ENCODE measurements around the gene STK32C.

Gene STK32C

DNA sequence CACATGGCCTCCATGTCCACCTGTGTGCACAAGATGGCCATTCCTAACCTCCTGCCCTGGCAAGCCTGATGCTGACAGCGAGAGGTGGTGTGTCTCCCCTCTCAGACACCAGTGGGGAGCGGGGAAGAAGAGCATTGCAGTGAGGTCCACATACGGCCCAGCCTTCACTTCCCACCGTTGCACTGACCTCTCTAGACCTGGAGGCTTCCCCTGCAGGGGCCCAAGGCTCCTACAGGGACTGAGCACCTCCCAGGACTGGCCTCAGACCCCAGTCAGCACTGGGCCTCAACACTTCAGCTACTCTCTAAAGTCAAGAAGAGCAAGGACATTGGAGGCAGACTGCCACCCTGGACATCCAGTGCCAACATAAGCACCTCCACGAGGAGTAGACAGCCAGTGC, 15.9 kb downstream of the STK32C start:
- H3K4me3 ChIP-seq (ENCODE audit: low read length), result no peak overlapping the region
- TF ChIP-seq, protein P1, sequence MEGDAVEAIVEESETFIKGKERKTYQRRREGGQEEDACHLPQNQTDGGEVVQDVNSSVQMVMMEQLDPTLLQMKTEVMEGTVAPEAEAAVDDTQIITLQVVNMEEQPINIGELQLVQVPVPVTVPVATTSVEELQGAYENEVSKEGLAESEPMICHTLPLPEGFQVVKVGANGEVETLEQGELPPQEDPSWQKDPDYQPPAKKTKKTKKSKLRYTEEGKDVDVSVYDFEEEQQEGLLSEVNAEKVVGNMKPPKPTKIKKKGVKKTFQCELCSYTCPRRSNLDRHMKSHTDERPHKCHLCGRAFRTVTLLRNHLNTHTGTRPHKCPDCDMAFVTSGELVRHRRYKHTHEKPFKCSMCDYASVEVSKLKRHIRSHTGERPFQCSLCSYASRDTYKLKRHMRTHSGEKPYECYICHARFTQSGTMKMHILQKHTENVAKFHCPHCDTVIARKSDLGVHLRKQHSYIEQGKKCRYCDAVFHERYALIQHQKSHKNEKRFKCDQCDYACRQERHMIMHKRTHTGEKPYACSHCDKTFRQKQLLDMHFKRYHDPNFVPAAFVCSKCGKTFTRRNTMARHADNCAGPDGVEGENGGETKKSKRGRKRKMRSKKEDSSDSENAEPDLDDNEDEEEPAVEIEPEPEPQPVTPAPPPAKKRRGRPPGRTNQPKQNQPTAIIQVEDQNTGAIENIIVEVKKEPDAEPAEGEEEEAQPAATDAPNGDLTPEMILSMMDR (IDR thresholded peaks at IDR 0.05; ENCODE audit: insufficient read depth, low read depth, low read length, missing control alignments), result no peak
- DNase-seq (ENCODE audit: low read depth), result no peak

DNA sequence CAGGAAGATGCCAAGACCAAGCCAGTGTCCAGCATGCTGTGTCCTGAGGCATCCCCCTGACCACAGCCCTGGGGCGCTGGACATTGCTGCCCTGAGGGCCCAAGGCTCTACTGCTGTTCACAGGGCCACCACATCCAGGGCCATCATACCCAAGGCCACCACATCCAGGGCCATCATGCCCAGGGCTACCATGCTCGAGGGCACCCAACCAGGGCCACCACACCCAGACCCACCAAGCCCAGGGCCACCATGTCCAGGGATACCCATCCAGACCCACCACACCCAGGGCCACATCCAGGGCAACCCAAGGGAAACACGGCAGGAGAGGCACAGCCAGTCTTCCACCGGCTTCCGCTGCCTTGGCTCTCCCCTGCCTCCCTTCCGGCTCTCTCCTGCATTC, 17.1 kb downstream of the STK32C start:
- no peak overlapping the region for H3K4me3 ChIP-seq (ENCODE audit: low read length)
- TF ChIP-seq, protein P1 (IDR thresholded peaks at IDR 0.05; ENCODE audit: insufficient read depth, low read depth, low read length, missing control alignments), result no peak
- no peak for DNase-seq (ENCODE audit: low read depth)

DNA sequence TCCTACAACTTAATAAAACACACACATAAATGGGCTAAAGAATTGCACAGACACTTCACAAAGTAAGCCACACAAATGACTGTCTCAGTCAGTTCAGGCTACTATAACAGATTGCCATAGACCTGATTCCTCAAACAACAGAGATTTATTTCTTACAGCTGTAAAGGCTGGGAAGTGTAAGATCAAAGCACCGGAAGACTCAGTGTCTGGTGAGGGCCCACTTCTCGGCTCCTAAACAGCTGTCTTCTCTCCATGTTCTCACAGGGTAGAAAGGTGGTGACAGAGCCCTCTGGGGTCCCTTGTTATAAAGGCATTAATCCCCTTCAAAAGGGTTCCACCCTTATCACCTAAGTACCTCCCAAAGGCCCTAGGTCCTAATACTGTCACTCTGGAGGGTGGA, 18.3 kb downstream of the STK32C start:
- no peak for DNase-seq (ENCODE audit: low read depth)
- H3K4me3 ChIP-seq (ENCODE audit: low read length), result no peak overlapping the region
- TF ChIP-seq, protein P1 (IDR thresholded peaks at IDR 0.05; ENCODE audit: insufficient read depth, low read depth, low read length, missing control alignments), result no peak

DNA sequence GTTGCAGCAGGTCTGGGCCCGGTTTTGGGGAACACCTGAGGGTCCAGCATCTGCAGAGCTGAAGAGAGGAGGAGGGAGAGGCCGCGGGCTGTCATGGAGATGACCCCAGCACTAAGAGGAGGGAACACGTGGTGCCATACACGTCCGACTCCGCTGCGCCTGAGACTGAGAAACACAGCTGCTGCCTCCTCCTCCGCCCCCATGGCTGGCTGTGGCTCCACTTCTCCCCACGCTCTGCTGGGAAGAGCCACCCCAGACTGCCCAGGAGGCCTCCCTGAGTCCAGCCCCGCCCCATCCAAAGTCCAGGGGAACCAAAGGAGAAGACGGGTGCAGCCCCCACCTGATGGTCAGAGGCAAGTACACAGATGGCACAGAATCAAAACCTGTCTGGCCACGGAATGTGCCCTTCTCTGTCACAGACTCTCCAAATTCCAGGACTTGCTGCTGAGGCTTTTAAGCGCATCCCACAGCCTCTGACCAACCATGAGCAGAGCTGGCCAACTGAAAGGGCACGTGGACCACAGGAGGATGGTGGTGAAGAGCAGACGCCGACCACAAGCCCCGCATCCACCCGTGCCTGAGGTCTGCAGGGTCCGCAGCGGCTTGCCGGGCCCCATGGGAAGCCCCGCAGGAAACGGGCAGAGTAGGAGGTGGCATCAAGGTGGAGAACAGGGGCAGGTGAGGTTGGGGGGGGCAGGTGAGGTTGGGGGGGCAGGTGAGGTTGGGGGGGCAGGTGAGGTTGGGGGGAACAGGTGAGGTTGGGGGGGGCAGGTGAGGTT, 24.0 kb downstream of the STK32C start:
- DNase-seq (ENCODE audit: low read depth), result no peak
- H3K4me3 ChIP-seq (ENCODE audit: low read length), result no peak overlapping the region
- TF ChIP-seq, protein P1 (IDR thresholded peaks at IDR 0.05; ENCODE audit: insufficient read depth, low read depth, low read length, missing control alignments), result no peak

DNA sequence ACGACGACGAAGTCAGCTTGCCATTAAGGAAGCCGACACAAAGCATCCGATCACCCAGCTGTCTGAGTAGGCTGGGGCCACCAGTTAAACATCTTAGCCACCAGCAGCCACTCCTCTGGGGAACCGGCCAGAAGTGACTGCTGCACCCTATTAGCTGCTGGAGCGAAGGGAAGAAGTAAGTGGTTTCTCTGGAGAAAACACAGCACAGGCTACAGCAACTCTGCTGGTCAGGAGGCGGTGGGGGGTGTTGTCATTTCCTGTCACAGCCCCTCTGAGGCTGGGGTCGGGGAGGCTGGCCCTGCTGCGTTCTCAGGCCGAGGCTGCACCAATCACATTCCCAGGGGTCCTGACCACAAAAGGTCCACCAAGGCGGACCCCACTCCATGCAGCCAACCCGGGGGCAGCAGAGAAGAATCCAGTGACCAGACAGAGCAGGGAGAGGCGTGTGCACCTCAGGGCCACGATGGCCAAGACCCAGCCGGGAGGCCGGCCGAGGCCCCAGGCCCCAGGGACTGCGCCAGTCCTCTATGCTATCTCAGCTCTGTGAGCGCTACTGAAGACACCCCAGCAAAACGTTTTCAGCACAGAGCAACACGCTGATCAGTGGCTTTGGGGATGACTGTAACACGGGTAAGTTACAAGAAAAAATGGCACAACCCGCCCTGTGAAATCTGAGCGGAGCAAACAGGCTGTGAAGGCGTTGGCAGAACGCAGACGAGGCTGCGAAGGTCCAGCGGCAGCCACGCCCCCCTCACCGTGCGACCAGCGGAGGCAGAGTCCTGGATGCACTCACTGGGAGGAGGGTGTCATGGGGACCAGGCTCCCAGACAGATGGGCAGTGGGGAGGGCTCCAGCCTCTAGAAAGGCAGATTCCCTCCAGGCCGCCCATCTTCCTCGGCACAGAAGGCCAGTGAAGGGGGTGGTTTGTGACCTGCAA, 24.8 kb downstream of the STK32C start:
- TF ChIP-seq, protein P1 (IDR thresholded peaks at IDR 0.05; ENCODE audit: insufficient read depth, low read depth, low read length, missing control alignments), result no peak
- DNase-seq (ENCODE audit: low read depth), result no peak
- no peak overlapping the region for H3K4me3 ChIP-seq (ENCODE audit: low read length)

DNA sequence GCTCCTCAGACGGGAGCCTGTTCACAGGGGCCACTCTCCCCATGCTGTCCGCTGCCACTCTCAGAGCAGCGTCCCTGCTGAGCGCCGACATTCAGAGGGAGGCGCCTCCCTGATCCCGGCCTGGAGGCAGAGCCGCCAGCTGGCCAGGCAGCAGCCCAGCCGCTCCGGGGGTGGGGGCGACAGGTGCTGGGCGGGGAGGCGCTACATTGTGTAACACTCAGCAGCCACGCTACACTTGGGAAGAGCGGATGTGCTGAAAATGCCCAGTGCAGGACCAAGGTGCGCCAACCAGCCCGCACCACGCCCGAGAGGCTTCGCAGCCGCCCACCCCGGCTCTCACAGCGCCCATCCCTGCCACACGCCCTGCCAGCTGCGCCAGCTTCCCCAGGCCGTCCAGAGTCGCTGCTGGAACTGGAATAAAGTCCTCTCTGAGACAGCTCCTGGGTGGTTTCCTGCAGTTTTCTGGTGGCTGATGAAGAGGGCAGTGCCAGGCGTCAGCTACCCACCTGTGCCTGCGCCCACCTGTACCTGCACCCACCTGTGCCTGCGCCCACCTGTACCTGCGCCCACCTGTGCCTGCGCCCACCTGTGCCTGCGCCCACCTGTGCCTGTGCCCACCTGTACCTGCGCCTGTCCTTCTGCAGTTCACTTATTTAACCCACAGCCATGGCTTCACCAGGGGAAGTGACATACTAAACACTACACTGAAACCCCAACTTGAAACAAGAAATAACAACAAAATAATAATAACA, 25.7 kb downstream of the STK32C start:
- DNase-seq (ENCODE audit: low read depth), result no peak
- H3K4me3 ChIP-seq (ENCODE audit: low read length), result no peak overlapping the region
- TF ChIP-seq, protein P1 (IDR thresholded peaks at IDR 0.05; ENCODE audit: insufficient read depth, low read depth, low read length, missing control alignments), result no peak
